Measurements from ENCODE around the gene CFAP45.

CFAP45 gene

GRCh38 chr1:159900086-159900680, at the start of gene CFAP45:
CFAP45 (minus strand) TSS chr1:159900165; CDS start chr1:159900098, 67 bp downstream.
- FAIRE-seq = no peak

GRCh38 chr1:159949123-159949522, 49.2 kb upstream of the CFAP45 start:
- FAIRE-seq = no peak

- no peak for FAIRE-seq
These were observed 48.0 kb upstream of the CFAP45 start for GRCh38 chr1:159947942-159948341.

- no peak for FAIRE-seq
These were observed 46.5 kb upstream of the CFAP45 start for GRCh38 chr1:159946242-159947187.

- no peak for FAIRE-seq
These were observed 45.7 kb upstream of the CFAP45 start, which contains the start of gene IGSF9 for GRCh38 chr1:159945483-159946241. IGSF9 (minus strand) TSS chr1:159945613; CDS start chr1:159943454, 2,159 bp downstream.

- FAIRE-seq = no peak
These were observed 44.9 kb upstream of the CFAP45 start for GRCh38 chr1:159944623-159945455.

GRCh38 chr1:159943908-159944622, 44.1 kb upstream of the CFAP45 start:
- no peak for FAIRE-seq

GRCh38 chr1:159943278-159943640, 43.3 kb upstream of the CFAP45 start:
- FAIRE-seq = no peak

- FAIRE-seq = no peak
These were observed 42.8 kb upstream of the CFAP45 start for GRCh38 chr1:159942632-159943277.

GRCh38 chr1:159941591-159942560, 41.9 kb upstream of the CFAP45 start:
- no peak for FAIRE-seq

- FAIRE-seq = no peak
These were observed 41.2 kb upstream of the CFAP45 start for GRCh38 chr1:159941141-159941540.

GRCh38 chr1:159940006-159940620, 40.1 kb upstream of the CFAP45 start:
- FAIRE-seq = no peak

GRCh38 chr1:159939678-159940002, 39.7 kb upstream of the CFAP45 start:
- FAIRE-seq = no peak

GRCh38 chr1:159938905-159939677, 39.1 kb upstream of the CFAP45 start:
- no peak for FAIRE-seq

GRCh38 chr1:159938211-159938852, 38.4 kb upstream of the CFAP45 start:
- FAIRE-seq = no peak

GRCh38 chr1:159937054-159937750, 37.2 kb upstream of the CFAP45 start:
- no peak for FAIRE-seq

- no peak for FAIRE-seq
These were observed 36.4 kb upstream of the CFAP45 start for GRCh38 chr1:159936273-159936904.

All from islet of Langerhans (tissue), 1 donor.